DOHH2 (cell line): ENCODE measurements around the gene SUPT3H.

Experiments used
- EZH2phosphoT487 ChIP-seq: fragments of 200-600 bp; sonication (generic); IDR thresholded peaks from 2 replicates; pipeline ENCODE4 v1.6.1; 2017; ENCODE audit warnings: borderline replicate concordance, mild to moderate bottlenecking, antibody characterized with exemption, low read length, moderate library complexity, mixed read lengths
- TF ChIP-seq, protein P1 (sequence below): fragments of 200-600 bp; sonication (generic); IDR thresholded peaks from one replicate; pipeline ENCODE4 v1.5.1; 2014; ENCODE audit warnings: antibody characterized with exemption, mild to moderate bottlenecking, low read depth, low read length; ENCODE audit not compliant: poor library complexity, severe bottlenecking

DNA sequence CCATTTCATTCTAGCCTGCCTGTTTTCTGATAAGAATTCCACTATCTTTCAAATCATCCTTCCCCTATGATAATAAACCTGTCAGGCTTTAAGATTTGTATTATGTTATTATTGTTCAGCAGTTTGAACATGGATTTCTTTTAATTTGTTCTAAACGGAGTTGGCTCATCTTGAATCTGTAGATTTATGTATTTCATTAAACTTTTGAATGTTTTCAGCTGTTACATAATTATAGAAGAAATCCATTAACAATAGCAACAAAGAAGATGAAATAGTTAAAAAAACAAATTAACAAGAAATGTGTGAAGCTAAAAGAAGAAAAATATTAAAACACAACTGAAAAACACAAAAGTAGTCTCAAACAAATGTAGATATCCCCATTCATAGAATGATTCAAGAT, 273.3 kb downstream of the SUPT3H start:
- TF ChIP-seq, protein P1, sequence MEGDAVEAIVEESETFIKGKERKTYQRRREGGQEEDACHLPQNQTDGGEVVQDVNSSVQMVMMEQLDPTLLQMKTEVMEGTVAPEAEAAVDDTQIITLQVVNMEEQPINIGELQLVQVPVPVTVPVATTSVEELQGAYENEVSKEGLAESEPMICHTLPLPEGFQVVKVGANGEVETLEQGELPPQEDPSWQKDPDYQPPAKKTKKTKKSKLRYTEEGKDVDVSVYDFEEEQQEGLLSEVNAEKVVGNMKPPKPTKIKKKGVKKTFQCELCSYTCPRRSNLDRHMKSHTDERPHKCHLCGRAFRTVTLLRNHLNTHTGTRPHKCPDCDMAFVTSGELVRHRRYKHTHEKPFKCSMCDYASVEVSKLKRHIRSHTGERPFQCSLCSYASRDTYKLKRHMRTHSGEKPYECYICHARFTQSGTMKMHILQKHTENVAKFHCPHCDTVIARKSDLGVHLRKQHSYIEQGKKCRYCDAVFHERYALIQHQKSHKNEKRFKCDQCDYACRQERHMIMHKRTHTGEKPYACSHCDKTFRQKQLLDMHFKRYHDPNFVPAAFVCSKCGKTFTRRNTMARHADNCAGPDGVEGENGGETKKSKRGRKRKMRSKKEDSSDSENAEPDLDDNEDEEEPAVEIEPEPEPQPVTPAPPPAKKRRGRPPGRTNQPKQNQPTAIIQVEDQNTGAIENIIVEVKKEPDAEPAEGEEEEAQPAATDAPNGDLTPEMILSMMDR: no peak
- TF ChIP-seq EZH2phosphoT487: no peak
